T-helper 1 cell (primary cell): ENCODE results near the gene RAB44.

Source experiments
- DNase-seq, 5 donors: peaks; one replicate each; pipeline ENCODE4 v3.0.0-alpha.2; 2012 to 2020

RAB44 gene

DNA sequence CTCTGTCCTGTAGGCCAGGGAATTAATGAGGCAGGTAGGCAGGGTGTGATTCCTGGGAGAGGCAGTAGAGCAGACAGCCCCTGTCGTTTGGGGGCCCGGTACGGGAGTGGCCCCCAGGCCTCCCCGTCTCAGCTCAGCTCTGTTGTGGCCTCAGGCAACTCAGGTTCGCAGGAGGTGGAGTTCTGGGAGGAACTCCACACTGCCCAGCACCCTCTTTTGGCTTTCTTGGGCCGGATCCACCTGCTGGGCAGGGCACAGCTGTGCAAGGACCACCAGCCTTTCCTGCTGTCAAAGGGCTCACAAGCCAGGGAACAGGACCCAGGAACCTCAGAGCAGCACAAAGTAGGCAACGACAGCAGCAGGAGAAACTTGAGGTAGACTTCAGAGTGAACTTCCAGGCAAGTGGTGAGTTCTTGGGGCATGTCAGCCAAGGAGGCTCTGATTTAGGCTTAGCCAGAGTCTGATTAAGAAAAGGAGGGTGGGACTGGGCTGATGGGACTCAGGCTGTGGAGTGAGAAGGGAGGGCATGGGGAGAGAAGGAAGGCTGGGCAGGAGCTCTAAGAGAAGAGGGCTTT lies 36.9 kb downstream of the RAB44 start:
- no peak for DNase-seq

DNA sequence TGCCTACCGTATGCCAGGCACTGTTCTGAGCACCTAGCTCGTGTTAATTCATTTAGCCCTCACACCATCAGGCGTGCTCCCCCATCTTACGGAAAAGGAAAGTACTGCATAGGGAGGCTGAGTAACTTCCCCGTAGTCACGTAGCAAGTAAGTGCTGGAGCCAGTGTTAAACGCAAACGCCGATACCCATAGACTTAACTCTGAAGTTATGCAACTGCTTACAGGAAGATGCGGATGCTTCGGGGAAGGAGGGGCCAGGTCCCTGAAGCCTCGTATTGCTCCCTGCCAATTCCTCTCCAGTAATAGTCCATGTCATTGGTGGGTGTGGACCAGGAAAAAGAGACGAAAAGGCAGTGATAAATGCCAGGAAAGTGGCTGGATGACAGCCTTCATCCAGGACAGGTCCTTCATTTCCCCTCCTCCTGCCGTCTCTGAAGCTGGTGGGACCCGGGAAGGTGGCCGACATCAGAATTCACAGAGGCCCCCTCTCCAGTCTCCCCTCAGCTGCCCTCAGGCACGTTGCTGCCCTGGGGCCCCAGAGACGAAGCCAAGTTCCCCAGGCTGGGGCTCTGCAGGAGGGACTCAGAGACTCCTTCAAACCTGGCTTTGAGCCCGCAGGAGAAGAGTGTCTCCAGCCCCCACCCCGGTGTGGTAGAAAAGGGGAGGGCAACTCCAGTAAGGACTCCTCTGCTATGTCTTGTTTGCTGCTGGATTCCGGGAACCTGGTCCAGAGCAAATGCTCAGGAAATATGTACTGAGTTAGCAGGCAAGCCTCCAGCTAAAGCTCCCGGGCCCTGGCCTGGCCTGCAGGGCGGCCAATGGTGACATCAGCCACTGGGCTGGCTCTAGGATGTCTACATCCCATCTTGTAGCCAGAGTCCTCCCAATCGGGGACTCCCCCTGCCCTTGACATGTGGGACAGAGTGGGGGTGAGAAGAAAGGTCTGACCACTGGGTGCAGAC lies 37.8 kb downstream of the RAB44 start:
- peak in 1 of 5 donors; percentile 76 for DNase-seq

DNA sequence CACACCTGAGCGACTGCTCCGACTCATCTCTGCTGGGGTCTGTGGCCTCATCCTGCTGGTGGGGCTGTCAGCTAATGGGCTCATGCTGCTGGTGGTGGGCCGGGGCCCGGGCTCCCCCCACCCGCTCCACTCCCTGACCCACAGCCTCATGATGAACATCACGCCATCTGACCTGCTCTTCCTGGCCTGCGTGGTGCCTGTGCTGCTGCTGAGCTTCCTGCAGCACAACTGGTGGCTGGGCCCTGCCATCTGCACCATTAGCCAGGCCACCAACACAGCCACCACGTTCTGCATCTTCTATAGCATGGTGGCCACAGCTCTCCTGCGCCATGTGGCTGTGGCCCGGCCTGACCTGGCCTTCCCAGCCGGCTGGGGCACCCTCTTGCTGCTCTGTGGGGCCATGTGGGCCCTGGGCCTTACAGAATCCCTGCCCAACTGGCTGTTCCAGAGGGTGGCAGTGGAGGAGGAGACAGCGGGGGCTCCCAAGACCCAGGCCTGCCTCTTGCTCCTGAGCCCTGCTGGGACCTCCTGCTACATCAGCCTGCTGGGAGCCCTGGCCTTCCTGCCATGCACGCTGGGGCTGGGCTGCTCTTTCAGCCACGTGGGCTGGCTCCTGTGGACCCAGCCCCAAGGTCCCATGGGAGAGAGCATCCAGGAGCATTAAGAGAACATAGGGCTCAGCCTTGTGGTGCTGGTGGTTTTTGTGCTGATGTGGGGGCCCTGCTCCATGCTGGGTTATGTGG lies 39.6 kb downstream of the RAB44 start:
- DNase-seq = no peak

DNA sequence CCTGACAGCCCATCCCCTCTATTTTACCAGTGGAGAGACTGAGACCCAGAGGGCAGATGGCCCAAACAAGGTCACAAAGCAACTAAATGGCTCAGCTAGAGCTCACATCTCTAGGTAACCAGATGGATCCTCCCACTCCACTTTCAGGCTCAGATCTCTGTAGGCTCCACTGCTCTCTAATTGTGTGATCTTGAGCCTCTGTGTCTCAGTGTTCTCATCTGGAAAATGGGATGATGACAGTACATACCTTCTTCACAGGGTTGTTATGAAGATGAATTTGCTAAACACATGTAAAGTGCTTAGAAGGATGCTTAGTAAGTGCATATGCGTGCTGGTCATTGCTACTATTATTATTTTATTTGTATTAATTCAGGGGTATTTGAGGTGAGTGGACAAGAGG lies 40.5 kb downstream of the RAB44 start:
- DNase-seq = no peak

DNA sequence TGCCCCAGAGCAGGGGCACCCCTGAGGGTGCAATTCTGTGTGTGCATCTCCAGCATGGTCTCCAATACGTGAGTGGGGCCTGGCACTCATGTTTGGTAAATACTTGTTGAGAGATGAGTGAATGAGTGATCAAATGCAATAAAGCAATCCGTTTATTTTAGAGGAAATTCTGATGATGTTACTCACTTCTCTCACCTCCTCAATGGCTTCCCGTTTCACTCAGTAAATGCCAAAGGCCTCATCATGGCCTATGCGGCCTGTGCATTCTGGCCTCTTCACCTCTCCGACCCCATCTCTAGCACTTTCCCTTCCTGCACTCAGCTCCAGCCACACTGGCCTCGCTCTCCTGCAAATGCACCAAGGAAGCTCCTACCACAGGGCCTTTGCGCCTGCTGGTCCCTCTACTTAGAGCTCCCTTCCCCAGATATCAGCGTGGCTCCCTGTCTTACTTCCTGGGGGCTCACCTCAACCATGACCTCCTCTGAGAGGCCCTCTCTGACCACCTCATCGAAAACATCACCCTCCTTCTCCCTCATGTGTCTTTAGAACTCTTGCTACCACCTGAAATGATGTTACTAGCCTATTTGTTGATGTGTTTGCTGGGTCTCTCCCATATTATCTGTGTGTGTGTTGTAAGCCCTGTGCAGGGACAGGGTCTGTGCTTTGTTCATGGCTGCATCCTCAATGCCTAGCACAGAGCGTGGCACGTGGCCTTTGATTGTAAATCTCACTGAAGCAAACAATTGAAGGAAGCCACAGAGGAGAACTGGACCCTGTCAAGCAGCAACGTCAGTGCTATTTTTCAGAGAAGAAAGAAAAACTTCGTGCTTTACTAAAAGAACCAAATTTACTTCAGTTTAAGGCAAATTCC lies 42.6 kb downstream of the RAB44 start:
- no peak for DNase-seq

DNA sequence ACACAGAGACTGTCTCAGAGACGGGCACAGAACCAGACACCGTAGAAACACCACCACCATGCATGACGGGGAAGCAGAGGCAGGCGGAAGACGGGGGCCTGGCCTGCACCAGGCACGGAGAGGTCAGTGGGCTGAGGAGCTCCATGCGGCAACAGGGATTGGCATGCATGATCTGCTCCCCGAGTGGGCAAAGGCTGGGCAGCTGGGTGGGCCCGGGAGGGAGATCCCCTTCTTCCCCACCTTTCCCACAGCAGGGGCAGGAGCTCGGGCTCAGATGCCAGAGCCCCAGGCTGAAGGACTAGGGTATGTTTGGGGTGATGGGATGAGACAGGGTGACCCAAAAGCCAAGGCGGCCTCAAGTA lies 43.2 kb downstream of the RAB44 start:
- DNase-seq = no peak

DNA sequence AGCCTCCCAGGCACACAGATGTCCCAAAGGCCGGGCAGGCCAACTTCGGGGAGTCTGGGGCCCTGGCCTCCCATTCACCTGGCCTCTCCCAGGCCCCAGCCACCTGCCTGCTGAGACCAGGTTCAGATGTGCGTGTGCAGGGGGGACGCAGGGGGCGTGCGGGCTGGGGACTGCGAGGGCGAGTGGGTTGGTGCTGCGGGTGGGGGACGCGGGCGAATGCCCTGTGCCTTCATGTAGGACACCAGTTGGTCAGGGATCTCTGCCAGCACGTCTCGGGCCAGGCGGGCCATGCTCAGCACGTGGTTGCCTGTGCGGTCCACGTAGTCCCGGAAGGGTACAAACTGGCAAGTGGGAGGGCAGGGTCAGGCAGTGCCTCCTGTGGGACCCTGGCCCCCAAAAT lies 44.5 kb downstream of the RAB44 start:
- no peak for DNase-seq

DNA sequence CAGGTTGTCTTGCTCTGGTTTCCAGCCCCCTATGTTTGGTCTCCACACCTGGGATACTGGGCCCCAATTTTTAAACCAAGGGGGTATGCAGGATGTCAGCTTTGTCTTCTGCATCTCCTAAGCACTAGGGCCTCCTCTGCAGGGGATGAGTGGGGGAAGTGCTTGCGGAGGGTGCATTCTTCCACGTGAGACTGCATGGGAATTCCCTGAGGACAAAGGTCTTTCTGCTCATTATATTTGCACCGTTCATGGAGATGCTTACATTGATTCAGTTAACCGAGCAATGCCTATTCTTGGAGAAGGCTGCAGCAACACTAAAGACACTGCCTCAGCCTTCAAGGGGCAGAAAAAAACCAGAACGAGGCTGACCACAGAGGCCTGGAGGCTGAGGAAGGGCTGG lies 45.4 kb downstream of the RAB44 start:
- no peak for DNase-seq

DNA sequence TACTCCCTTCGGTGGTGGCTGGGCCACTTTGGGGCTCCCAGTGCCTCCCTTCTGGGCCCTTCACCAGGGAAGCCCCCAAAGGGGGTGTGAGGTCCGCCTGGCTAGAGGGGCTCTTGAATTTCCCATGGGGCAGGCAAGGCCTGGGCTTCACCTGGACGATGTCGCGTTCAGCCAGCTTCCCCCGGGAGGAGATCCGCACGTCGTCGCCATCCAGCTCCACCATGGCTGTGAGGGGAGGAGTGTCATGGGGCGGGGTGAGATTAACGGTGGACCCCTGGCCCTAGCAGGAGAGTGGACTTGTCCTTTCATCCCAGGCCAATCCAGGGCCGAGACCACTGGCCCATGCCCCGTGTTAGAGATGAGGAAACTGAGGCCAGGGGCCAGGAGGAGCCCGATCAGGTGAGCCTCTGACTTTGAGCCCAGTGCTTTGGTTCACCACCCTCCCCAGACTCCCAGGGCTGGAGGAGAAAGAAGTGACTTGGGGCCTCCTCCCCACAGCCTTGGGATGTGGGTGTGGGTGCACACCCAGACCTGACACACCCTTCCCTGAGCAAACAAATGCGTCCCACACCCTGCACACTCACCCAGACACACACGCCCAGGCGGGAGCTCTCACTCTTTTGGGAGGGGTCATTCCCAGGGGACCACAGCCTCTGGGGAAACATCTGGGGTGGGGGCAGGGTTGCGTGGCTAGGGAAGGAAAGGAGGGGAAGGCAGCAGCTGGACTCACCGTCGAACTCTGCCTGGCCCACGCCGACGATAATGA lies 46.1 kb downstream of the RAB44 start:
- DNase-seq = no peak

DNA sequence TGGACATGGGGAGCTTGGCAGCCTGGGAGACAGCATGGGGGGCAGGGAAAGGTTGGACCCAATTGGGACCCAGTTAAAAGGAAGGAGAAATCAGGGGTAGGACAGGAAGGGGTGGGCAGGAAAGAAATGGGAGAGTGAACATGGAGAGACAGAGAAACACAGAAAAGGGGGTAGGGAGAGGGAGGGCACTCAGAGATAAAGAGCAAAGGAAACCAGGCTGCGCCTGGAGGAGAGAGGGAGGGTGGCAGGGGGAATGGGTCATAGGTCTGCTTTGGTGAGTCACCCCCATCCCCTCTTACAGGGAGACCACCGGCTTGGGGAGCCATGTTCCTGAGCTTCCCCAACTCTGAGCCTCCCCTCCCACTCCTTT lies 46.7 kb downstream of the RAB44 start:
- no peak for DNase-seq

DNA sequence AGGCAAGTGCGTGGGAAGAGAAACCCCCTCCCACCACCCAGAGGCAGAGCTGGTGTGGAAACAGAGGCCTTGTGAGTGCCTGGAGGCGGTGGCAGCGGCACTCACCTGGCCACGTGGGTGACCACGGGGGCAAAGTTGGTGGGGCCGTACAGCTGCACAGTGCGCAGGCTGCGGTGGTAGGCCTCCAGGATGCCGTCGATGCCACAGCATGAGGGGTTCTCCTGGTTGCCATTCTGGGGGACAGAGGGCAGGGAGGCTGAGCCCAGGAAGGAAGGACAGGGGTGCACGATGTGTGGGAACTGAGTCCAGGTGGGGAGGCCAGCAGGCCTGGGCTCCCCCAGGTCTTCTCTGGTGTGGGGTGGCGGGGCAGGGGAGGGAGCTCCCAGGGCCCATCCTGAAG lies 47.7 kb downstream of the RAB44 start:
- DNase-seq = no peak

DNA sequence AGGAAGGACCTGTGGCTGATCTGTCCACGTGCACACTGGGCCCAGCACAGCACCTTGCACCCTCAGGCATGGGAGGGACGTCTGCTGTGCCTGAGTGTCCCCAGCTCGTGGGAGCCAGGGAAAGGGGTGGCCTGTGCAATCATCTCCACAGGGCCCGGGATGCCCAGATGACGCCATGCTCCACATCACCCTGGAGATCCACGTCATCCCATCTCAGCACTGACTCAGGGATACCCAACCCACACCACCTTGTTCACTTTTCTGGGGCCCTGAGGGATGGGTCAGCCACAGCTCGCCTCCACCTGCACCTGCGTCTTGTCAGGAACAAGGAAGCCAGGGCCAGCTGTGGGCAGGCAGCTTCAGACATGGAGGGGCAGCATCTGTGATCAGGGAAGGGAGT lies 48.2 kb downstream of the RAB44 start:
- DNase-seq = no peak

DNA sequence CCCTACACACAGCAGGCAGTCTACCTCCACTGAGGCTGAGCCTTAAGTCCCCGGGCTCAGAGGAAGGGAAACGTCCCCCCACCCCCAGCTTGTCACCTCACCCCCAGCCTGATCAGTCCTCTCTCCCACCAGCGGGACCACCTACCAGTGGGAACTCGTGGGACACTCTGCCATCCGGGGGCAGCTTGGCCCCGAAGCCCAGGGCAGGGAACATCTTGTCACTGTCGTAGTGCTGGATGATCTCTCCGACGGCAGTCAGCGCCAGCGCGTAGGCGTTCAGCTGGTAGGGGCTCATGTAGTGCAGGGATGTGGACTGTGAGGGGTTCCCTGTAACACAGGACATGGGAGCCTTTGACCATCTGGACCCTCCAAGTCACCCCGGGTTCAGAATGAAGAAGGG lies 48.6 kb downstream of the RAB44 start:
- no peak for DNase-seq

DNA sequence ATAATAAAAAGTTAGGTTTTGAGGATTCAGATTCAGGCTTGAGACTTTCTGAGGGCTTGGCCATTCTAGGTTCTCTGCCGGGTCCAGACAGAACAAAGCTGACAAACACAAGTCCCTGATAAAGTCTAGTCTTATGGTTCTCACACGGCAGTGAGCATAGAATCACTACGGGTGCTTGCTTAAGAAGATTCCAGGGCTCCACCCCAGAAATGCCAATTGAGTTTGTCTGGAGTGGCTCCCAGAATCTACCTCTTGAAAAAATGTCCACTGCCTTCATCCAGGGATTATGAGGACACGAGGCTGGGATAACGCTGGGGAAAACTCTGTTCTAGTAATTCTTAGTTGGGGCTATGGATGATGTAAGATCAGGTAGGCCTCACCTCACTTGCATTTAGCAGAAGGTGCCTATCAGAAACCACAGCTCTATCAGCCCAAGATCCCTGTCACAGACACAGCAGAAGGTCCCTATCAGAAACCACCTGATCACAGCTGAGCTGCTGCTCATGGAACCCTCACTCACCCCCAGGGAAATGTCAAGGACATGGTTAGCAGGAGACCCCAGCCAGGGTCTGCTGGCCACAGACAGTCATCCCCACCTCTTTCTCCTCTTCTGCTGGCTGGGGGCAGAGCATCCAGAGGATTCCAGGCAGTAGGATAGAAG lies 52.3 kb downstream of the RAB44 start:
- no peak for DNase-seq

DNA sequence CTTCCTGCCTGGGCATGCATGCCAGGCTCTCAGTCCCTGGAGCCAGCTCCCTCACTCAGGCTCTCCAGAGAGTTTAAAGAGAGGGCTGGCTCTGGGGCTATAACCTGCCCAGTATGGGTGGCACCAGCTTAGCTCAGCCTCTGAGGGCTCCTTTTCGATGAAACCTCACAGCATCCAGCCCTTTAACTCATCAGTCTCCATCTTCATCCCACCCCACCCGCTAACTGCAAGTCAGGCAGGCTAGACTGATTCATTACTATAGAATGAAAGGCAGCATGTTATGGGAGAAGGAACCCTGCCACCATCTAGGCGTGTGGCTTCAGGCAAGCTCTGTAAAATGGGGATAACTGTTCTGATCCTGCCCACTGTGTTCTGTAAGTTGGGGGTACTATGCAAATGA lies 53.5 kb downstream of the RAB44 start:
- DNase-seq = no peak

DNA sequence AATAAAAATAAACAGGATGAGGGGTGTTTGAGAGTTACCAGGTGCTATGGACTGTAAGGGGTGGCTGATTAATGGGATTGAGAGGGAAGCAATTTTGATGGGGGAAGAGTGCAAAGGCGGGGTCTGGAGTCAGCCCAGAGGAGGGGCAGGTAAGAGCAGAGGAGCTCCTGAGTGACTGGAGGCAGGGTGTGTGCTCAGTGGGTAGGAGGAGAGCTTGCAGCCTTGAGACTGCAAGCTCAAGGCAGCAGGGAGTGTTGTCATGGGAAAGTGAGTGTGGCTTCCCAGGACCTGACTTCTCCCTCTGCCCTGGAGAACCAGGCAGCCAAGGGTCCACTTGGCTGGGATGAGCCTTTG lies 54.2 kb downstream of the RAB44 start:
- DNase-seq = no peak

DNA sequence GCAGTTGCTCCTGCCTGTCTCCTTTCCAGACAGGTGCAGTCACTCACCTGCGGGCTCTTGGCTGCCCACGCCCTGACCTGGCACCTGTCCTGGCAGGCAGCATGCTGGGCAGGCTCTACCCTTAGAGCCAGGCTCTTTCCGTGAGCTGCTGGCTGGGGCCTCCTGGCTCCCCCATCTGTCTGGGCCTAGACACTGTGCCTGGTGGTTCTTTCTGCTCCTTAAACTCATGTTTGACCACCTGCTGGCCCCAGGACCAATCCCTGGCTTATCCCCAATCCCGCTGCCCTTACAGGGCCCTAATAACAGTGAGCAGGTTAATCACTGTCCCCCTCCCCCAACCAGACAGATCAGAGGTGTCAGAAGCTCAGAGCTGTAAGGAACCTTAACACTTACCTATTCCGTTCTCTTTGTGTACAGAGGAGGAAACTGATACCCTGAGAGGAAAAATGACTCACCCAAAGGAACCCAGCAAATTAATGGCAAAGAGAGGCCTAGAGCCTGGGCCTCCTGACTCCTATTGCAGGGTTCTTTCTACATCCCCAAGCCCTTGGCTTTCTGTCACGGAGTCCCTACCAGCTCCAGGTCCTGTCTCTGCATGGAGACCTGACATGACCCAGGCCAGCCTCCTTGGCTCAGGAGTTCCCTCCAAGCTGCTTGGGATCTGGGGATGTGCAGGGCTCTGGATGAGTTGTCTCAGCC lies 54.7 kb downstream of the RAB44 start:
- DNase-seq = peak in 1 of 5 donors; percentile 60

DNA sequence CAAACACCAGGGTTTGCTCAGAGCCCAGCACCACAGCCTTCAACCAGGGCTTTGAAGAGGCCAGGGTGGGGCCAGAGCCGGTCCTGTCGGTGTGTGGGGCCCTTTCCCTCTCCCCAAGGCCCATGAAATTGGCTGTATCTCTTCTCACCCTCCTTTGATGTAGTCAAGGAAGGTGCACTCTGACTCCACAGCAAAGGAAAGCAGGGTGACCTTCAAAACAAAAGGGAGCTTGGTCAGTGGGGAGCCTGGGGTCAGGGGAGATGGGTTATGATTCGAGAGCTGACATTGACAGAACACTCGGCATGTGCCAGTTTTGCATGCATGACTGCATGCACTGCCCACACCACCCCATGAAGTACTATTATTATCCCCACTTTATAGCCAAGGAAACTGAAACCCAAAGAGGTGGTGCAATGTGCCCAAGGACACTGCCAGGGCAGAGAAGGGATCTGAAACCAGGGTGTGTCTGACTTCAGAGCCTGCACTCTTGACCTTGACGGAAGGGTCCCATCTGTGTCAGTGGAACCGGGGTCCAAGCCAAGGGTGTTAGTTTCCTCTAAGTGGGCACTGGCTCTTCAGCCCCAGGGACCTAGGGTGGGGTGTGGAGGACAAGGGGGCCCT lies 55.4 kb downstream of the RAB44 start:
- peak in 1 of 5 donors; percentile 28 for DNase-seq

DNA sequence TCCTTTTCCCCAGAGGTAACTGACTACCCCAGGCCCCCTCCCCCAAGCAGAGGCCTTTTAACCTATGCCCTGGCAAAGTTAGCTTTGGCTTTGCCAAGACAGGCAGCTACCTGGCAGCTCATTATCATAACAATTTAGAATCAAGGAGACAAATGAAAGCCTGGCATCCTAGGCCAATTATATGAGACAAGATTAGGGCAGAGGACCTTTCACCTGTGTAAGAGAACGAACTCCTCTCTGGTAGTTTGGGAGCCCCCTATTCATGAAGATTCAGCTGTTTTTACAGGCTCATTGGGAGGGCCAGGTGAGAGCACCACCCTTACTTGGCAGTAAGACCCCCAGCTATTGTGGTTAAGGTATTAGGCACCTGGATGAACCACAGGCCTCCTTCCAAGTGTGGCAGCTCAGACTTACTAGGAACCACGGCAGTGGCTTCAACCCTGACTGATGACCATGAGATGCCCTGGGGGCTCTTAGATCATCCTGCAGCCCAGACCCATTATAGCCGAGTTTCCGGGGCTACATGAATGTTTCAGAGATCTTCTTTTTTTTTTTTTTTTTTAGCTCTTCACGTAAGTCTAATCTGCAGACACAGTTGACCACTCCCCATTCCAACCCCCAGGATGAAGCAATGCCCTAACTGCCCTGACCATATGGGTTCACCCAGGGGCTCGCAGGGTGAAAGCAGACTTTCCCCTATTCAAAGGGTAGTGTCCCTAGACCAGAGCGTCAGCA lies 56.2 kb downstream of the RAB44 start:
- DNase-seq = no peak
